T-helper 1 cell treated with Interleukin-12 subunit alpha and Interleukin-12 subunit beta and Interleukin-4 antibody, amounts not matched to agents 30 ng/mL and 1 ng/mL, for 36 hours (primary cell): ENCODE results near the gene PKDREJ. TPM values are rescaled to one million over a fixed set of nuclear protein-coding genes. Genes with fewer than 3 reads are reported as not detected.

ENCODE experiments used
- total RNA-seq: library from RNA; stranded (reverse); gene quantifications from 2 replicates; pipeline ENCODE4 v1.2.3, GENCODE V29; 2022

PKDREJ gene
- total RNA-seq, 1 donor from 2014 or later, result not detected

Other genes starting within 250 kb of the PKDREJ start
- 14.3 and 14.8 TPM in 2 replicates for gene PPARA, start 112.8 kb downstream of the PKDREJ start, total RNA-seq
- gene CDPF1, start 13.1 kb downstream of the PKDREJ start, total RNA-seq, result 9.9 and 10.9 TPM in 2 replicates
- gene TTC38, start 4.7 kb upstream of the PKDREJ start, total RNA-seq, result 21.1 and 21.4 TPM in 2 replicates
- gene GTSE1, start 33.5 kb upstream of the PKDREJ start, total RNA-seq, result 55.8 and 56.0 TPM in 2 replicates
- 66.7 and 72.4 TPM in 2 replicates for gene TRMU, start 72.4 kb upstream of the PKDREJ start, total RNA-seq